CD4-positive, alpha-beta T cell treated with Interferon alpha-2 for 1 hour (primary cell): ENCODE measurements around the gene TTBK1.
A peak's percentile ranks its signal among the peaks of the same experiment; 100 is the strongest.

Experiments
- DNase-seq, 2 donors: peaks; one replicate each; pipeline ENCODE4 v3.0.0-alpha.2; 2020 to 2022

The TTBK1 gene

DNA sequence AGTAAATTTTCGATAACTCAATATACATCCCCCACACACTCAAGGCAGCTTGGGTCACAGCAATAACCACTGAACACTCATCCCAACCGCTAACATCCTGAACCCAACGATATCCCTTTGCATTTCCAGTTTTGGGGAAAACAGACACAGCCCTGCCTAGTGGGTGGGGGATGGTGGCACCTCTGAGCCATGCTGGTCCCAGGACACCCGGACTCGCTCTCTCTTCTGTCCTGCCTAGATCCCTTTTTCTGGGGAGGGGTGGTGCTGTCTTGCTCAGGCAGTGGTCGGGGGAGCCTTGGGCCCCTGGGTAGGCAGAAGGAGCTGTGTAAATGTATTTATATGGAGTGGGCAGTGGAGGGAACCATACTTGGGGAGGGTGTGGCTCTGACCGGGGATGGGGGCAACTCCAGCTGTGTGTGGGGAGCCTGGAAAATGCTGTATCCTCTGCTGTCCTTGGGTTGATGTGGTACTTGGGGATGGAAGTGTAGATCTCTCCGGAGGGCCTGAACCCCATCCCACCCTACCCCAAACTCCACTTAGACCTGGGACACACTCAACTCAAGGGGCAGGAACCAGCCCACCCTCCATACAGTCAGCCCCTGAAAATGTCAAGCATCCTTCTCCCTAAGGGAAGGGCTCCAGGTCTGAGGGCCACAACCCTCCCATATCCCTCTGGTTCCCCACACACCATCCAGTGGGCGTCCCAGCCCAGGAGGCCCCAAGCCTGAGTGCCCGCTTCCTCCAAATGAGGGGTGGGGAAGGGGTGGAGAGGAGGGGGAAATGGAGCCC, 31.0 kb downstream of the TTBK1 start:
- no peak for DNase-seq

DNA sequence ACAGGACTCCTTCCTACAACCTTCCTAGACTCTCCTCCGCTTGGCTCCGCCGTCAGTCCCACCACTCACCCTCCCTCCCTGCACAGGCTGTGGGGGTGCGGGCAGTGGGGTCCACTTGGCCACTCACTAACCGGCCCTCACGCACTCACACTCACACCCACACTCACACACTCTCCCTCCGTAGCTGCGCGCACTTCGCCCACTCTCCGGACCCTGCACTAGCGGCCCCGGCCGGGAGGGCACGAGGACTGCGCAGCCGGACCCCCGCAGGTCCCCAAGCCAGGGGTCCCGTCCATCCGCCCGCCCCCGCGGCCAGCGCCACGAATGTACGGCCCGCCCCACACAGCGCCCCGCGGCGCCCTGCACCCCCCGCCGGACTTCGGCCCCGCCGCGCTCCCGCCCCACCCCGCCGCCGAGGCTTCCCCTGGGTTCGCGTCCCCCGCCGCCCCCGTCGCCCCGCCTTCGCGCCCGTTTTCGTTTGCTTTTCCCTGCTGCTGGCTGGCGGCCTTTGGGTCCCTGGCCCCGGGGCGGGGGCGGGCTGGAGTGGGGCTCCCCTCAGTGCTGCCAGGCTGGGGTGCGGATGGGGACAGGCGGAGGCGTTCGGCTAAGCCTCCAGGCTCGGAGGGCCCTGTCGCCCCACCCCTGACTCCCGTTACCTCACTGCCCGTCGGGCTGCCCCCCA, 31.8 kb downstream of the TTBK1 start:
- peak; percentile 5 to 33 for DNase-seq

DNA sequence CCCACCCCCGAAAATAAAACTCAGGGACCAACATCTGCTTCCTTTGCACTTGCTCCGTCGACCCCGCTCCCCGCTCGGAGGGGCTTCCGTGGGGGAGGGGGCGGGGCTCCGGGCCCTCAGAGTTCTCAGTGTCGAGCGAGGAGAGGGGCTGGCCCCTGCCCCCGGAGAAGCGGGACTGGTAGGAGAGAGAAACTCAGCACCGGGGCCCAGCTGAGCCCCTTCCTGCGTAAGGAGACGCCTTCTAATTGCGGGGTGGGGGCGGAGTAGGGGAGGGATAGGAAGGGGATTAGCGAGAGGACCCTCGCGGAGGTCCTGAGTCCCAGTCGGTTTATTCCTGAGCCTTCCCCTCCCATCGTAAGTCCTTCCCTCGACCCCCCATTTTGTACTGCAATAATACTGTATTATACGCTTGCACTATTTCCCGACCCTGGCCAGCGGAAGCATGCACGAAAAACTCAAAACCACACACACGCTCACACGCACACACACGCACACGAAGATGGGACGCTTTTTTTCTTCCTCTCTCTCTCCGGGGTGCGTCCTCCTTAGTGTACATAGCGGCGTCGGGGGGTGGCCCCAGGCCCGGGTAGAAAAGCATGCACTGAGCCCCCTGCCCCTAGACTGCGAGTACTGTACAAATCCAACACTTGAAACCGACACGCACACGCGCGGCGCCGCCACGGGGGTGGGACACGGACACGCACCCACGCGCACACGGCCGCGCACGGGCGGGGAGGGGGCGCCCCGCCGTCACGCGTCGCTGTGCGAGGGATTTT, 32.7 kb downstream of the TTBK1 start:
- DNase-seq, result peak; percentile 36 to 55

DNA sequence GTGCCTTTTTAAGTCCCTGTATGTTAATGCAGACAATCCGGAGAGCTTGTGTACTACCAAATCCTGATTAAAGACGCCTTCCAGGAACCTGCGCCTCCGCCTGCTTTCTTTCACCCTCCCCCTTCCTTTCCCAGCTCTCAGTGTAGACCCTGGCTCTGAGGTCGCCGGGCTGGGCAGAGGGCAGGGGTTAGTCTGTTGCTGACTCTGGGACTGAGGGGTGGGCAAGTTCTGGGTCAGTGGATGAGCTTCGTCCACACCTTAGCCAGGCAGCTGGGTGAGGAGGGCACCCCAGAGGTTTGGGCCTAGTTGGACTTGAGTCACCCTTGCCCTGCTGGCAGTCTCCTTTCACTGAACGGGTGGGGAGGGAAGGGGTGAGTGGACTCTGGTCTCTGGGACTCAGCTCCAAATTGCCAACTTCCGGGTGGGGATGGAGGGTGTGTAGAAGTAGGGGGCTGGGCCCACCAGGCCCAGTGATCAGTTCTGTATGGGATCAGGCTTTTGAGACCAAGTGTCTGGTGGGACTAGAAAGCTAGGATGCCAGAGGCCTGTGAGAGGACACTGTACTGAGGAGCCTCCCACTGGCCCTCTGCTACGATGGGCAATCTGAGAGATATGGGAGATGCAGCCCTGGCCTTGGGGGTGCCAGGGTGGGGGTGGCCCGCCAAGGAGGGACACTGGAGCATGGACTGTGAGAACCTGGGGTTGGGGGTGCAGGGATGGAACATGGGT, 33.5 kb downstream of the TTBK1 start:
- DNase-seq, result no peak

DNA sequence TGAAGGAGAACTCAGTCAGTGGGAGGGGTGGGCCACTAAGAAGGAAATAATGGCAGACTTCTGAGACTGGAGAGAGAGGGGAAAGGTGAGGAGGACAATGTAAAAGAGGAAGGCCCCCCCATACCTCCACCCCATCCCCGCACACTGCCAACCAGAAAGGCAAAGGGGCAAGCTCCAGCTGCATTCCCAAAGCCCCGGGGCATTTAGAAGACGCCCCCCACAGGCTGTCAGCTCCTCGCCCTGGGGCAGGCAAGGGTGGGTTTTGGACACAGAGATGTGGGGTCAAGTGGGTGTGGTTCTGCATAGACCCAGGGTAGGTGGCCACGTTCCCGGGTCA, 34.0 kb downstream of the TTBK1 start:
- DNase-seq, result no peak

DNA sequence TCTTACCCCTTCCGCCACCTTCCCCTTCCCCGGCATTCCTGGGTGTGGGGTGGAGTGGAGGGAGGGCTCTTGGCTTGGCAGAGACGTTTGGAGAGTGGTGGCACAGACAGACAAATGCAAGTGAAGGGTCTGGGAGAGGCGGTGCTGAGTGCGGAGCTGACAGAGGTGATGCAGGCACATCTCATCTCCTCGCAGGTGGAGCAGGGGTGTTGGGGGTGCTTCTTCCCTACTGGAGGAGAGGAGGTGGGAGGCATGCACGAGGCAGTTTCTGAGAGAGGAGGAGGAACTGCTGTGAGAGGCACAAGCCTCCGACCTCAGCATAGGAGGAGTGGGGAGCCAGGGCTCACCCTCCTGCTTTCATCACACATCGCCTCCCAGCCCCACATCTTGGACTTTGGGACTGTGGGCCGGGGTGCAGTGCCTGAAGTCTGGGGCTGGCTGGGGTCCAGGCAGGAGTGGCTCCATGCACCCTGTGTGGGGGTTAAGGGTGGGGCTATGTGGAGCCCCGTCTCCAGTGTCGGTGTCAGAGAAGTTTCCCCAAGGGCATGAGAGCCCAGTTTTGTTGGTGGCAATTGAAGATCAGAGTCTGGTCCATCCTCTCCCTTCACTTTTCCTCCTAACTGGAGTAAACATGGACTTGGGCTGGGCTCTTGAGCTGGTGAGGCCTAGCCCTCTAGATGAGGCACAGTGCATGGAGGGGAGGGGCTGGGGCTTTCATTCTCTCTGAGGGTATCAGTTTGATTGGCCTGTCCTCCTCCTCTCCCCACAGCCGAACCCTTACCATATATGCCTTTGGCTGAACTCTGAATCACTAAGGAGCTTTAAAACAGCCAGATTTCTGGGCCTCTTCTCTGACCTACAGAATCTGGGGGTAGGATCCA, 34.6 kb downstream of the TTBK1 start:
- DNase-seq, result no peak

DNA sequence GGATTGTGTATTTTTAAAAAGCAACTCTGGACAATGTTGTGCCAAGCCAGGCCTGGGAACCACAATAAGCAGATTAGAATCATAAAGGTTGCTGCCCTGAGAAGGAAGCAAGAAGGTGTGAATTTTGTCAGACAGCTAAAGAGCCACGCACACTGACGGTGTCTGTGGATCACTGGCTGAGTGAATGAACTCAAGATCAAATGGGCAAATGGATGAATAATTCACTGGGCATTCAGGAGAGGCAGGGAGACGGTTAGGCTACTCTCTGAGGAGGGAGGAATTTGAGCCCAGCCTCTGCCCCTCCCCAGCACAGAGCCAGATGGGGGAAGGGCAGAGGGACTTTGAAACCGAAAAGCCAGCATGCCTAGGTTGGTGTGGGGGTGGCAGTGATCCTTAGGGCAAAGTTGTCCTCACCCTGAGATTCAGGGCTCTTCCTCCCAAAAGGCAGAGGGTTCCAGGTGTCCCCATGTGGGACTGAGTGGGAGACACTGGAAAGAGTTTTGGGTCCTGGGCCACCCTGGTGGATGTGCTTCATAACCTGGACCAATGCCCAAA, 35.3 kb downstream of the TTBK1 start:
- no peak for DNase-seq

DNA sequence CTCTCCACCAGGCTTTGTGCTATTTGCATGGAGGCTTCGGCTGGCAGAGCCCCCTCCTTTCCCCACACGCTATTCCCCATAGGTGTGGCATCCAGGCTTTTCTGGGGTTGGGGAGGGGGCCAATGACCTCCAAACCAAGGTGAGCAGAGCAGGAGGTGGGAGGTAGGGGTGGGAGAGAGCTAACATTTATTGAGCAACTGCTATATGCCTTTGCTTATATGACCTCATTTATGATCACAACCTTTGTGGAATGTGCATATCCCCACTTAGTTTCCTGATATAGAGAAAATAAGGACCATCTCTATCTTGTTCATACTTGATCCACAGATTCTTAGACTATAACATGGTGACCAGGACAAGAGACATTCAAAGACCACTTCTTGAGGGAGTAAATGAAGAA, 37.0 kb downstream of the TTBK1 start:
- no peak for DNase-seq

DNA sequence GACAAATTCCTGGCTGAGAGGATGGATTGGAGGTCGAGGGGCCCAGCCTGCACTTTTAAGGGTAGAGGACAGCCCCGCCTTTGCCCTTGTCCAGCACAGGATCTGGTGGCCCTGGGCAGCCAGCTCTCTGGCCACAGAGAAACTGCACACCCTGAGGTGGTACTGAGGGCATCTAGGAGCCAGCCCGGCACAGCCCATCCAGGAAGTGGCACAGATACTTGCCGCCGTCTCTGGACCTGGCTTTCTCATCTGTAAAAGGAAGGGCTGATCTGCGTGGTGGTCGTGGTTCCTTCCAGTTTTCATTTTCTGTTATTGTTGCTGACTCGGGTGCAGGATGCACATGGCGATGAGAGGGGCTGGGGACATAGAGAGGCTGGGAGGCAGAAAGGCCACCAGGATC, 38.8 kb downstream of the TTBK1 start:
- no peak for DNase-seq

DNA sequence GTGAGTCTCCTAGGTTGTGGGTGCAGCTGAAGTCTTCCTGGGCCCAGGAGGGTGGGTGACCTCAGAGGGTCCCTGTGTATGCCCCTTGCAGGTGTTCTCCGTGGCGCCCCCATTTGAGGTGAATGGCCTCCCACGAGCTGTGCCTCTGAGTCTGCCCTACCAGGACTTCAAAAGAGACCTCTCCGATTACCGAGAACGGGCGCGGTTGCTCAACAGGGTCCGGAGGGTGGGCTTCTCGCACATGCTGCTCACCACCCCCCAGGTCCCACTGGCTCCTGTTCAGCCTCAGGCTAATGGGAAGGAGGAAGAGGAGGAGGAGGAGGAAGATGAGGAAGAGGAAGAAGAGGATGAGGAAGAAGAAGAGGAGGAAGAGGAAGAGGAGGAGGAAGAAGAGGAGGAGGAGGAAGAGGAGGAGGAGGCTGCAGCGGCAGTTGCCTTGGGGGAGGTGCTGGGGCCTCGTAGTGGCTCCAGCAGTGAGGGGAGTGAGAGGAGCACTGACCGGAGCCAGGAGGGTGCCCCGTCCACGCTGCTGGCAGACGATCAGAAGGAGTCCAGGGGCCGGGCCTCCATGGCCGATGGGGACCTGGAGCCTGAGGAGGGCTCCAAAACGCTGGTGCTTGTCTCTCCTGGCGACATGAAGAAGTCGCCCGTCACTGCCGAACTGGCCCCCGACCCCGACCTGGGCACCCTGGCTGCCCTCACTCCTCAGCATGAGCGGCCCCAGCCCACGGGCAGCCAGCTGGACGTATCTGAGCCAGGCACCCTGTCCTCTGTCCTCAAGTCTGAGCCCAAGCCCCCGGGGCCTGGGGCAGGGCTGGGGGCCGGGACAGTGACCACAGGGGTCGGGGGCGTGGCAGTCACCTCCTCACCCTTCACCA, 39.6 kb downstream of the TTBK1 start:
- no peak for DNase-seq

DNA sequence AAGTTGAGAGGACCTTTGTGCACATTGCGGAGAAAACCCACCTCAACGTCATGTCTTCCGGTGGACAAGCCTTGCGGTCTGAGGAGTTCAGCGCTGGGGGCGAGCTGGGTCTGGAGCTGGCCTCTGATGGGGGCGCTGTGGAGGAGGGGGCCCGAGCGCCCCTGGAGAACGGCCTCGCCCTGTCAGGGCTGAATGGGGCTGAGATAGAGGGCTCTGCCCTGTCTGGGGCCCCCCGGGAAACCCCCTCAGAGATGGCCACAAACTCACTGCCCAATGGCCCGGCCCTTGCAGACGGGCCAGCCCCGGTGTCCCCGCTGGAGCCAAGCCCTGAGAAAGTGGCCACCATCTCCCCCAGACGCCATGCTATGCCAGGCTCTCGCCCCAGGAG, 40.2 kb downstream of the TTBK1 start:
- no peak for DNase-seq

DNA sequence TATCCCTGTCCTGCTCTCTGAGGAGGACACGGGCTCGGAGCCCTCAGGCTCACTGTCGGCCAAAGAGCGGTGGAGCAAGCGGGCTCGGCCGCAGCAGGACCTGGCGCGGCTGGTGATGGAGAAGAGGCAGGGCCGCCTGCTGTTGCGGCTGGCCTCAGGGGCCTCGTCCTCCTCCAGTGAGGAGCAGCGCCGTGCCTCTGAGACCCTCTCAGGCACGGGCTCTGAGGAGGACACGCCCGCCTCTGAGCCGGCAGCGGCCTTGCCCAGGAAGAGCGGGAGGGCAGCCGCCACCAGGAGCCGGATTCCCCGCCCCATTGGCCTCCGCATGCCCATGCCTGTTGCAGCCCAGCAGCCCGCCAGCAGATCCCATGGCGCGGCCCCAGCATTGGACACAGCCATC, 40.6 kb downstream of the TTBK1 start:
- no peak for DNase-seq

DNA sequence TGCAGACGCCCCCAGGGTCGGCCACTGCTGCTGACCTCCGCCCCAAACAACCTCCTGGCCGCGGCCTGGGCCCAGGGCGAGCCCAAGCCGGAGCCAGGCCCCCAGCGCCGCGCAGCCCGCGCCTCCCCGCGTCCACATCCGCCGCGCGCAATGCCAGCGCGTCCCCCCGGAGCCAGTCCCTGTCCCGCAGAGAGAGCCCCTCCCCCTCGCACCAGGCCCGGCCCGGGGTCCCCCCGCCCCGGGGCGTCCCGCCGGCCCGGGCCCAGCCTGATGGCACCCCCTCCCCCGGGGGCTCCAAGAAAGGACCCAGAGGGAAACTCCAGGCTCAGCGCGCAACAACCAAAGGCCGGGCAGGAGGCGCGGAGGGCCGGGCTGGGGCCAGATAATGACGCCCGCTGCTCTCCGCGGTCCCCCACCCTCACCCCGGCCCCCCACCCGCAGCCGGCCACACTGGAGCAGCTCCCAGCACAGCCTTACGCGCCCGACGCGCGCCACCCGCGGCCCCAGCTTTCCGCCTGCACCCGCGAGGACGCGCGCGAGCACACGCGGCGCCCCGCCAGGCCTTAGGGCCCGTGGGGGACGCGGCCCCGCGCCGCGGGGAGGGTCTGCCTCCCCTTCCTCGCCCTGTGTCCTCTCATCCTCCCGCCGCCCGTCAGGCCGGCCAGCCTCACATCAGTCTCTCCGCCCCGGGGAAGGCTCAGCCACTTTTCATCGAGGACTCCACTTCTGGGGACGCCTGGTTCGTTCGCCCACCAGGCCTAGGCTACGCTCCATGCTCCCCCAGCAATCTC, 41.9 kb downstream of the TTBK1 start:
- no peak for DNase-seq

DNA sequence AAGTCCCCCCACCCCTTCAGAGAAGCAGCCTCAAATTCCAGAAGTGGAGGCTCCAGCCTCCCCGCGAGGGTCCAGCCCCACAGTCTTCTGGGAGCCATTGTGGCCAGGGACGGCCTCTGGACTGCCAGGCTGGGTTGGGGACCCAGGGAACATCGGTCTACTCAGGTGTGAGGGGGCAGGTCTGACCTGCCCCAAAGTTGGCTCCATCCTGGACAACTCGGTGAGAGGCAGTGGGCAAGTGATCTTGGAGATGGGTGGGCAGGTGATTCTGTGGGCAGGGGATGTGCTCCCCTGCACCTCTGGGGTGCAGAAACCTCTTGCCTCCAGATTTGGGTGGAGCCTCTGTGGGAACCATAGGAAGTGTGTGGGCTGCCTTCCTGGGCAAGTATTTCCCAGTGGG, 42.6 kb downstream of the TTBK1 start:
- DNase-seq, result no peak

DNA sequence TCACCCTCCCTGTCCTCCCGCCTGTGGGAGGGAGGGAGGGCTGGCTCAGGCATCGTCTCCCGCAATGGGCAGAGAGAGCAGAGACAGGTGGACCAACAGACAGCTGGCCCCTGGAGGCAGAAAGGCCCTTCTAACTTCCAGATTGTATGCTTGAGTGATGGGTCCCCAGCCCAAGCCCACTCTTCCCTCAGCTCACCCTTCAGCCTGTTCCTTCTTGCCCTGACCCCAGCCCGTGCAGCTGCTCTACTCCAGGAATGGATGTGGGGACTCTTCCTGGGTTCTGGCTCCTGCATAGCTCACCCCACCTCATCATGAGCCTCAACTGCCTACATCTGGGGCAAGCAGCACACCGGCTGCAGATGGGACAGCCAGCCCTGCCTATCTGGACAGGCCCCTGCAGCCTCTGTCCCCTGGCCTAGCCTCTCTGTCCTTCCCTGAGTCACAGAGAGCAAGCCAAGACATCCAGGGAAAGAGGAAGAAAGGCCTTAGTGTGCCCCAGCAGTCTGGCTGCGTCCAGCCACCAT, 43.2 kb downstream of the TTBK1 start:
- DNase-seq, result no peak

DNA sequence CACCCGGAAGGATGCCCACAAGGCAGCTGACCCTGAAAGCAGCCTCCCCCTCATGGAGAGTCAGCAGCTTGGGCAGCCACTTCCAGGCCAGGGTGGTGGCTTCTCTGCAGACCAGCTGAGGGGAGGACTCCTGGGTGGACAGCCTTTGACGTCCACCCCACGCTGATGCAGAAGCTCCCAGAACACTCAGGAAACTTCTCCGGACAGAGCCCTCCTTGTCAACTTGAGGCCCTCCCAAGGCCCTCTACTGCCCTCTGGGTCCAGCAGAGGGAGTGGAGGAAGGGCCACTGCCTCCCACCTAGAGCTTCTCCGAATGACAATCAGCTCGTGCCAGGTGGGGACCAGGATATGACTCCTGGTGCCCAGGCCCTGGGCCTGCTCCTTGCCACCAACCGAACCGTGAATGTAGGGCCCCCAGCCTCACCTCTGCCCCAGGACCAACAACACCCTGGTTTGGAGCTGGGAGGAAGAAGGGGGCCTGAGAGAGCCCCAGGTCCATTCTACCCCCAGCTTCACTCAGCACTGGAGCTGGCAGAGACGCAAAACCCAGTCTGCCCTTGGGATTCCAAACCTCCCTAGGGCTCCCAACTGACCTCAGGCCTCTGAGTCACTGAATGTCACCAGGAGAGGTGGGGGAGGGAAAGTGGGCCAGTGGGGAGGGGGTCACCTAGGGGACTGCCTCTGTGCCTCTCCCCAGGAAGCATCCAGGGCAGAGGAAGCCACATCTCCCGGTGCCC, 43.9 kb downstream of the TTBK1 start:
- DNase-seq, result no peak

DNA sequence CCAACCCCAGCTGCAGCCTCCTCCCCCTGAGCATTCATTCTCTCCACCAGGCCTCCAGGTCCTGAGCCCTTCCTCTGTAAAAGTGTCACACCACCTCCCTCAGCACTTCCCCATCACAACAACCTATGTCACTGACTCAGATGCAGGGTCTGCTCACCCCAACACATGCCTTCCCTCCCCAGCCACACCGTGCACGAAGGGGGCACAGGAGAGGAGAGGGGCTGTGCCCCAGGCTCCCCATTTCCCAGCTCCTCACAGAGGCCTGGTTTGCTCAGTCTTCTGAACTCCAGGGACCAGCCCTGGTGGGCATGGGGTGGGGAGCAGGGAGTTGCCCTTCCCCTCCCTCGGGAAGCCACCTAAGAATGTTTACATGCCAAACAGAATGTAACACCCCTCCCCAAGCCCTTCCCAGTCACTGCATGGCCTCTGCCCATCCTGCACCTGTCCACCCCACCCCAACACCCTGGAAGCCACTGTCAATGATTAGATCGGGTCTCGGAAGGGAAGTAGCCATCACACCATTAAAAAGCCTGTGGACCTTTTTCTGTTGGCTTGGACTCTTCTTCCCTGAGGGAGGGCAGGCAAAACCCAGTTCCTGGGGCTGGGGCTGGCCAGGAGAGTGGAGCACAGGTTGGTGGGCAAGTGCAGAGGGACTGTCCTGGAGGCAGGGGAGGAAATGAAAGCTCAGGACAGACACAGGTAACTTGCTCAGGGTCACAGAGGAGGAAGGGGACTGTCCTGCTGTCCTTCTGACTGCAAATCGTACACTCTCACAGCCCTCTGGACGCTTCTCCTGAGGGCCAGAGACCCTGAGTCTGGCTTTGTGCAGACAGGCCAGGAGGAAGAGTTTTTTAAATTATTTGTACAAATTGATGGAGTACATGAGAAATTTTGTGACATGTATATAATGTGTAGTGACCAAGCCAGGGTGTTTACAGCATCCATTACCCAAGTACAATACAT, 44.7 kb downstream of the TTBK1 start:
- no peak for DNase-seq
